Nephron (organoid): ENCODE results near the gene SLC12A8.
A peak's percentile ranks its signal among the peaks of the same experiment; 100 is the strongest.

Experiments
- H3K27ac Mint-ChIP-seq, 3 experiments: 2 replicates each; pipeline ENCODE4 v1.8.0; 2020; ENCODE audit warnings: mixed read lengths in 3 of 3, mild to moderate bottlenecking in 2 of 3, moderate library complexity in 1 of 3
- H3K27me3 Mint-ChIP-seq: 2 replicates; pipeline ENCODE4 v1.8.0; 2021; ENCODE audit warnings: low read depth, mild to moderate bottlenecking, moderate library complexity, mixed read lengths
- H3K36me3 Mint-ChIP-seq: 2 replicates; pipeline ENCODE4 v1.8.0; 2020; ENCODE audit warnings: low read depth, mixed read lengths
- H3K4me1 Mint-ChIP-seq: 2 replicates; pipeline ENCODE4 v1.8.0; 2020; ENCODE audit warnings: mixed read lengths
- H3K4me3 Mint-ChIP-seq, 3 experiments: 2 replicates each; pipeline ENCODE4 v1.8.0; 2020; ENCODE audit warnings: mild to moderate bottlenecking in 3 of 3, mixed read lengths in 3 of 3, moderate library complexity in 2 of 3
- H3K9me3 Mint-ChIP-seq: 2 replicates; pipeline ENCODE4 v1.8.0; 2020; ENCODE audit warnings: mixed read lengths
- TF ChIP-seq, protein P1 (sequence below), 3 experiments: fragments of 200-600 bp; sonication (generic); IDR thresholded peaks; one replicate each; pipeline ENCODE4 v1.5.0; 2021; ENCODE audit warnings: antibody characterized with exemption in 3 of 3; ENCODE audit not compliant: unreplicated experiment in 3 of 3

SLC12A8 gene

DNA sequence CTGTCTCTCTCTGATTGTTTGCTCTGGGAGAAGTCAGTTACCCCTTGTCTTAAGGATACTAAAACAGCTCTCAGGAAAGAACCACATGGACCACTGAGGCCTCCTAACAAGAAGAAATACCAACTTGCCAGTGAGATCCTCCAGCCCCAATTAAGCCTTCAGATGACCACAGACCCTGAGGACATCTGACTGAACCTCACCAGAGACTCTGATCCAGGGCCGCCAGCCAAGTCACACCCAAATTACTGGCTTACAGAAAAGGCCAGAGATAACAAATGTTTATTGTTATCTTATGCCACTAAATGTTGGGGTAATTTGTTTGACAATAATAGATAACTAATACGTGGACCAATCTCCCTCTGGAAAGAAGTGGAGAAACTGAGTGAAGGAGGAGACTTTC lies 40.2 kb downstream of the SLC12A8 start:
- TF ChIP-seq, protein P1, sequence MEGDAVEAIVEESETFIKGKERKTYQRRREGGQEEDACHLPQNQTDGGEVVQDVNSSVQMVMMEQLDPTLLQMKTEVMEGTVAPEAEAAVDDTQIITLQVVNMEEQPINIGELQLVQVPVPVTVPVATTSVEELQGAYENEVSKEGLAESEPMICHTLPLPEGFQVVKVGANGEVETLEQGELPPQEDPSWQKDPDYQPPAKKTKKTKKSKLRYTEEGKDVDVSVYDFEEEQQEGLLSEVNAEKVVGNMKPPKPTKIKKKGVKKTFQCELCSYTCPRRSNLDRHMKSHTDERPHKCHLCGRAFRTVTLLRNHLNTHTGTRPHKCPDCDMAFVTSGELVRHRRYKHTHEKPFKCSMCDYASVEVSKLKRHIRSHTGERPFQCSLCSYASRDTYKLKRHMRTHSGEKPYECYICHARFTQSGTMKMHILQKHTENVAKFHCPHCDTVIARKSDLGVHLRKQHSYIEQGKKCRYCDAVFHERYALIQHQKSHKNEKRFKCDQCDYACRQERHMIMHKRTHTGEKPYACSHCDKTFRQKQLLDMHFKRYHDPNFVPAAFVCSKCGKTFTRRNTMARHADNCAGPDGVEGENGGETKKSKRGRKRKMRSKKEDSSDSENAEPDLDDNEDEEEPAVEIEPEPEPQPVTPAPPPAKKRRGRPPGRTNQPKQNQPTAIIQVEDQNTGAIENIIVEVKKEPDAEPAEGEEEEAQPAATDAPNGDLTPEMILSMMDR (IDR thresholded peaks at IDR 0.05; ENCODE audit: unreplicated experiment in 3 of 3): no peak
- no peak overlapping the region for H3K27ac Mint-ChIP-seq
- H3K27me3 Mint-ChIP-seq: no peaks in the 10 kb centered on the region
- peaks cover 27% of the 10 kb centered on the region for H3K36me3 Mint-ChIP-seq
- H3K9me3 Mint-ChIP-seq: peaks cover 13% of the 10 kb centered on the region
- H3K4me1 Mint-ChIP-seq: no peaks in the 10 kb centered on the region
- no peak overlapping the region for H3K4me3 Mint-ChIP-seq

DNA sequence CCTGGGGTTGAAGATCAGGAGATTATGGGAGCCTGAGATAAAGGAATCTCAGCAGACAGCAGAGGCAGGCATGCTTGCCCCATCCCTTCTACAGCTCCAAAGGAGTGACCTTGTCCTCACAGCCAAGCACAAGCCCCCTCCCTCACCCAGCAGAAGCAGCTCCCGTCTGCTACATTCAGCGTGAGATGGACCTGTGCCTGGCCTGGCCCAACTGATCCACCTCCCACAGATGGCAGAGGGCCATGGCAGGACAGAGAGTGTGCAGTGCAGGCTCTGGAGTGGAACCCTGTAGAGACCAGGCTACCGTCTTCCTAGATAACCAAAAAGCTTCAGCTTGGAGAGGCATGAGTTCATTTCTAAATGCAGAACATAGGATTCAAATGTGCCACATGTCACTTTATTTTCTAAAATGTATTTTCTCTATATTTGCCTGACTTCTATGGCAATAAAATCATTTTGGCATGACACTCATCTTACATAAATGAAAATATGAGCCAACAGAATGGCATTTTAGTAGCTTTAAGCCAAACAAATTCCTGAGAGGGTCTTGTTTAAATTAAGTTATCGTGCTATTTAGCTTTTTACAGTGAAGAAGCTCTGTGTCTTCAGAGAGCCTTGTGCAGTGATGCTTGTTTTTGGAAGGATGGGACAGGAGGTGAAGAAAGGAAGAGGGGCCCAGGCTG lies 43.7 kb downstream of the SLC12A8 start:
- H3K27me3 Mint-ChIP-seq: no peaks in the 10 kb centered on the region
- H3K9me3 Mint-ChIP-seq: peaks cover 3% of the 10 kb centered on the region
- H3K27ac Mint-ChIP-seq: no peak overlapping the region
- TF ChIP-seq, protein P1 (IDR thresholded peaks at IDR 0.05; ENCODE audit: unreplicated experiment in 3 of 3): no peak
- peaks cover 8% of the 10 kb centered on the region for H3K4me1 Mint-ChIP-seq
- H3K4me3 Mint-ChIP-seq: no peak overlapping the region
- H3K36me3 Mint-ChIP-seq: peaks cover 12% of the 10 kb centered on the region

DNA sequence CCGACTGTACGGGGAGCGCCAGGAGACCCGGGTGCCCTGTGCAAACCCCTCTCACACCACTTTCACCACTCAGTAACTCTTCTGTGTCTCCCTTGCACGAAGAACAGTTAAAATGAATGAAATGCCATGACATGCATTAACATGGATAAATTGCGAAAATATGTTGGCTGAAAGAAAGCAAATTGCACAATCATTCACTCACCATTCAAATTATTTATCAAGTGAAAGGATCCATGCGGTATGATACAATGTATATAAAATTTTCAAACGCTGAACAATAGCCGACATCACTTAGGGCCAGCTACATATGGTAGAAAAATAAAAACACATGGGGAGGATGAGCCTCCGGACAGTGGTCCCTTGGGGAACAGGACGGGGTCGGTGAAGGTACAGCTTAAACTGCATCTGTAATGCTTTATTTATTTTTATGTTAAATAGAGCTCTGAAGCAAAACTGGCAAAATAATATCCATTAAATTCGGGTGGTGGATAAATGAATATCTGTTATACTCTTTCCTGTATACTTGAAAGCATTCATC lies 45.9 kb downstream of the SLC12A8 start:
- H3K27ac Mint-ChIP-seq: peak overlapping the region in 2 of 3 experiments; percentile 3 to 49
- H3K27me3 Mint-ChIP-seq: peaks cover 6% of the 10 kb centered on the region
- no peaks in the 10 kb centered on the region for H3K9me3 Mint-ChIP-seq
- peaks cover 13% of the 10 kb centered on the region for H3K4me1 Mint-ChIP-seq
- TF ChIP-seq, protein P1 (IDR thresholded peaks at IDR 0.05; ENCODE audit: unreplicated experiment in 3 of 3): no peak
- no peak overlapping the region for H3K4me3 Mint-ChIP-seq
- H3K36me3 Mint-ChIP-seq: no peaks in the 10 kb centered on the region

DNA sequence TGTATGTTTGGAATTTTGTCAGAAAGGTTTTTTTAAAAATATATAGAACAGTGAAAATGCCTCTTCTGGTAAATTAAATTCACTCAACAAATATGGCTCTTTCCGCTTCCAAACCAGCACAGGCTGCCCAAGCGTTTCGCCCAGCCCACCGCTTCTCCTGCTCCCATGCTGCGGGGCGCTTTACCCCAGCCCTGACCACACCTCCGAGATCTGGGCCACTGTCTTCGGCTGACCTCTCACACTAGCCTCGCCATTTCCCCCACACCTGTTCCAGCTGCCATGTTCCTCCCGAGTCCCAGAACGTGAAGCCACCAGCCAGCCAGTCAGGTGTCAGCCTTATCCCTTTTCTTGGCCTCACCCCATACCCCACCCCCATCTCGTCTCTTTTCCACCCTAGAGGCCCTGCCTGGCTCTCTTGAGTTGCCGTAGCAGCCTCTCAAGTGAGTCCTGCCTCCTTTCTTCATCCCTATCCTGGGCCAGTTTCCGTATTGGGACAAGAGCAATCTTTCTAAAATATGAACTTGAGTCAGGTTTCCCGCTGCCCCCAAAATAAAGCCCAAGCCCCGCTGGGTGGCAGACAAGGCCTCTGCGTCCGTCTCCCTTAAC lies 46.5 kb downstream of the SLC12A8 start:
- Mint-ChIP-seq H3K9me3 (no peaks in the 10 kb centered on the region), H3K27ac (peak overlapping the region in 2 of 3 experiments; percentile 3 to 49), H3K36me3 (no peaks in the 10 kb centered on the region), H3K4me3 (no peak overlapping the region), H3K4me1 (peaks cover 19% of the 10 kb centered on the region), H3K27me3 (peaks cover 6% of the 10 kb centered on the region)
- TF ChIP-seq, protein P1 (IDR thresholded peaks at IDR 0.05; ENCODE audit: unreplicated experiment in 3 of 3): no peak

DNA sequence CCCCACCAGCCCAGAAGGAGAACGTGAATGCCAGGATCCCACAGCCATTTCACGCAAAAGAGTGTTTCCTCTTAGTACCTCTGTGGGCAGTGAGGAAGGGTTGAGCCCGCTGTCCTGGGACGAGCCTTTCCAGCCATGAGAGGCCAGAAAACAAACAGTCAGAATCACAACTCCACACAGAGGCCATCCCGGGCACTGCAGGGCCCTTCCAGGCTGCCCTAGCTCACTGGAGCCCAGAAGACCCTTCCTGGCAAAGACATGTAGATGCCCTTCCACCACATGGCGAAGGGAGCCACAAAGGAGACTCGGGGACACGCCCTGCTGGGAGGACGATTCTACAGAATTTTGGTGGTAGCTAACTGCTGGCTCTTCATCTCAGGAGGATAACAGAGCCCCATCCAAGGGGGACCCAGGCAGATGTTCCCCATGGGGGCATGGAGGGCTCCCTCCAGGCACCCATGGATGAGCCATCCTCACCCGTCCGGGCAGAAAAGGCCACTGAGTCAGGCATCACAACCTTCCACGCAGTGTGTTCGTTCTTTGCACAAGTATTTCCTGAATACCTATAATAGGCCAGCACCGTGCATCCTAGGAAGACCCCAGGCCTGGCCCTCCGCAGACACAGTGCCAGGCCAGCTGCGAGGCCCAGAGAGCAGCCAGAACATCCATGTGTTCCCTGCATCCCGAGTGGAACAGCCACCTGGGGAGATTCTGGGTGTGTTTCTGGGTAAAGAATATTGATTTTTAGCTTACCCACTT lies 47.2 kb downstream of the SLC12A8 start:
- Mint-ChIP-seq H3K4me3 (no peak overlapping the region), H3K27ac (no peak overlapping the region), H3K4me1 (peaks cover 25% of the 10 kb centered on the region), H3K27me3 (peaks cover 6% of the 10 kb centered on the region), H3K9me3 (no peaks in the 10 kb centered on the region), H3K36me3 (no peaks in the 10 kb centered on the region)
- TF ChIP-seq, protein P1 (IDR thresholded peaks at IDR 0.05; ENCODE audit: unreplicated experiment in 3 of 3): peak in 2 of 3 experiments; percentile 38 to 47
